HG02763 (cell line): ENCODE results near the gene GRK5.

Experiments
- ATAC-seq: cut with Tn5 transposase; IDR thresholded peaks from one replicate; pipeline ENCODE4 v1.9.1; 2021; ENCODE audit warnings: mild to moderate bottlenecking, moderate library complexity; ENCODE audit not compliant: unreplicated experiment

GRK5 gene

DNA sequence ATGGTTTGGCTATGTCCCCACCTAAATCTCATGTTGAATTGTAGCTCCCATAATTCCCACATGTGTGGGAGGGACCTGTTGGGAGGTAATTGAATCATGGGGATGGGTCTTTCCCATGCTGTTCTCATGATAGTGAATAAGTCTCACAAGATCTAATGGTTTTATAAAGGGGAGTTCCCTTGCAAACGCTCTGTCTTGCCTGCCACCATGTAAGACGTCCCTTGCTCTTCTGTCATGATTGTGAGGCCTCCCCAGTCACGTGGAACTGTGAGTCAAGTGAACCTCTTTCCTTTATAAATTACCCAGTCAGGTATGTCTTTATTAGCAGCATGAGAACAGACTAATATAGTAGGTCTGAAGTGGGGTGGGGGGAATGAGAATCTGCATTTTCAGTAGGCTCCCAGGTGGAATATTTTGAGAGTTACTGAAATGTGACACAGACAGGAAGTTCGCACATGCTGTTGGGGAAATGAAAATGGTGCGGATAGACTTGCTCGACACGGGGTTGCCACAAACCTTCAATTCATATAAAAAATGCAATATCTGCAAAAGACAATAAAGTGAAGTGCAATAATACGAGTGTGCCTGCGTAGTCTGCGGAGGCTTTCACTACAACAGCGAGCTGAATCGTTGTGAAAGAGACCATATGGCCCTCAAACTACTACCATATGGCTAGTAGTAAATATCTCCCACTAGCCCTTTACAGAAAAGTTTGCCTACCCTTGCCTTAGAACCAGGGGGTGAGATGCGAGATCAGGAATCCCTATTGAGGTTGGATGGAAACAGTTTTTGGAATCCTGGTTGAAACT, 166.1 kb downstream of the GRK5 start:
- no peak for ATAC-seq

DNA sequence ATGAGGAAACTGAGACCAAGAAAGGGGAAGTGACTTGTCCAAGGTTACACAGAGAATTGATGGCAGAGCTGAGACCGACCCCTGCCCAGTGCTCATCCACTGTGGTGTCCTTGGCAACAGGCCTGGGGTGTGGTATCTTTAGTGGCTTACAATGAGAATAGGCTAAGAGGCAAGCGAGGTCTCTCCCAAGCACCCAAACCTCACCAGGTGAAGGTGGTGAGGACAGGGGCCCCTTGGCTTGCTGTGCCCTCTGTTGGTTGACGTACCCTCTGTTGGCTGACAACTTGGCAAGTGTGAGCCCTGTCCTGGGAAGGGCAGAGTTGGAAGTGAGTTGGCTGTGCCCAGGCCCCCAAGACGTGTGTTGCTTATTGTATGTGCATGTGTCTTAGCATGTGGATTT, 166.9 kb downstream of the GRK5 start:
- no peak for ATAC-seq

DNA sequence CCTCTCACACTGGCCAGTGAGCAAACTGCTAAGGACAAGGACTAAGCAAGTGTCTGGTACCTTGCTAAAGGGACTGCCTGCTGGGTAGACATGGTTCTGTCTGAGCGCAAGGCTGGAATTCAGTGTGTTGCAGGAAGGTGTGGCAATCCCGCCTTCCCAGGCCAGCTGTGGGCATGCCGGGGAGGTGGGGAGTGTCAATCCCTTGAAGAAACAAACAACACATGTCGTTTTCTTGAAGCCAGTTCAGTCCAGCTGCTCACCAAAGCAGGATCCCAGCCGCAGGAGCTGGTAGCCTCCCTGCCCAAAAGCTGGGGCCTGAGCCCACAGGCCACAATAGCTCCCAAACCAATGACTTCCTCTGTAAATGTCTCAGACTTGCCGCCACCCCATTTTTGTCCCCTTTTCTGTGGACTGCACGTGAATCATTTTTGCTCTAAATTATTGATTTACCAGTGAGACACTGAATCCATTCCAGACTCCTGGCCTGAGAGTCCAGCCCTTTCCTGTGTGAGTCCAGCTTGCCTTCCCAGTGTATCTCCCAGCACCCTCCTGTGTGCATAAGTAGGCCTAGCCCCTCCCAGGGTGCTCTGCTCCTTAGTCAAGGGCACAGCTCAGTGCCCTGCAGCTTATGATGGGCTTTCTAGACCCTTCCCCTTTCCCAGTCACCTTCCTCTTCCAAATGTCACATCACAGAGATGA, 168.4 kb downstream of the GRK5 start:
- ATAC-seq: no peak

DNA sequence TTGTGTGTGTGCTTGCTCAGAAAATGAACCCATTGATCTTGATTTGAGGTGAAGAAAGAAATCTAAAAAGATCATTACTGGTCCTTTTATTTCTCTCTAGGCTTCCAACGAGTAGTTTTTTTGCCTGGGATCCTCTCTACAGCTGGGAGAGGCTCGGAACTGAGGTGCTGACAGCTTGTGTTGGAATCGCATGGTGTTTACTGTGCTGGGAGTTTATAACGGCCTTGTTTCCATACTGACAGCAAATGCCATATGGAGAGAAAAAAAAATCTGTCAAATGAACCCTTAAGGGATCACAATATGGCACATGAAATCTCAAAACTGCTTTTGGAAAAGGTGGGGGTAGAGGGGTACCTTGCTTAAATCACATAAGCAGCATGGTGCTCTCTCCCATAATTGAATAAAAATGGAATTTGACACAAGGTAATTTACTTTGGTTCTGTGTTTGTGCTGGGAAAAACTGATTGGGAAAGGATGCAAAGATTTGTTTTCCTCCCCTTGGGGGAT, 170.1 kb downstream of the GRK5 start:
- no peak for ATAC-seq

DNA sequence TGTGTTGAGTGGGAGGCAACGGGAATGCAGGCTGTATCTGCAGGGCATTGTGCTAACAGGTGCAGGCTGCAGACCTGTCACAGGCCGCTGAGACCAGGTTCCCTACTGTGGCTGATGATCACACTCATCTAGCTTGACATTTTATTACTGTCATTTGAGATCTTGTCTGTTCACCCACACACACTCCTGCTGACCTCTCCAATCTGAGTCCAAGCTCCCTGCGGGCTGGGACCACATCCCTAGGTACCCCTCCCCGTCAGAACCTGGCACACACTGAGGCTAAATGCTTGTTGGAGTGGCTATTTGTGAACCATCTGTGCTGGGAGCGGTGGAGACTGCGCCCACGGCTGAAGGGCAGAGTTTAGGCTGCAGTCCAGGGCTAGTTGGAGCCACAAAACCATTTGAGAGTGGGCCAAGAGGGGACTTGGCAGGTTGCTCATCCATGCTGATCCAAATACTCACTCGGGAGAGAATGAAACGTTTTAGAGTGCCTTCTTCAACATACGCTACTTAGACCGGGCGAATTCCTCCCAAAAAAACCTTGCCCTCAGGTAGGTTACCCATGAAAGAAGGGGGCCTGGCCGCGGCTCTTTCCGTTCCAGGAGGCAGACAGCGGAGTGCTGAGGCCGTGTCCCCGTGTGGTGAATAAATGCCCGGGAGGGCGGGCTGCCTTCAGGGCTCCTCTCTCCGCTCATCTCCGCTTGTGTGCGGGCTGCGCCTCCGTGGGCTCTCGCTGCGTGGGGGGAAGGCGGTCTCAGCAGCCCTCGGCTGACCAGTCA, 170.8 kb downstream of the GRK5 start:
- ATAC-seq: no peak

DNA sequence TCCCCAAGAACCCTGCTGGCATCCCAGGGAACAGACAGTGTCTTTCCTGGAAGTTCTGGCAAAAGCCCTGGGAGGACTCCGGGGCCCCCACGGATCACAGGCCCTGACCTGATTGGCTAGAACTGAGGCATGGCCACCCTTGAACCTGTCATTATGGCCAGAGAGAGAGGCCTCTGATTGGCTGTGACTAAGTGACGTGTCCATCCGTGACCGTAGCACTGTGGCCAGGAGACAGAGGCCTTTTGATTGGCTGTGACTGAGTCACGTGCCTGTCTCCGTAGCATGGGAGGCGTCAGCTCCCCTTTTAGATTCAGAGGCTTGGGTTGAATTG, 171.3 kb downstream of the GRK5 start:
- ATAC-seq: no peak

DNA sequence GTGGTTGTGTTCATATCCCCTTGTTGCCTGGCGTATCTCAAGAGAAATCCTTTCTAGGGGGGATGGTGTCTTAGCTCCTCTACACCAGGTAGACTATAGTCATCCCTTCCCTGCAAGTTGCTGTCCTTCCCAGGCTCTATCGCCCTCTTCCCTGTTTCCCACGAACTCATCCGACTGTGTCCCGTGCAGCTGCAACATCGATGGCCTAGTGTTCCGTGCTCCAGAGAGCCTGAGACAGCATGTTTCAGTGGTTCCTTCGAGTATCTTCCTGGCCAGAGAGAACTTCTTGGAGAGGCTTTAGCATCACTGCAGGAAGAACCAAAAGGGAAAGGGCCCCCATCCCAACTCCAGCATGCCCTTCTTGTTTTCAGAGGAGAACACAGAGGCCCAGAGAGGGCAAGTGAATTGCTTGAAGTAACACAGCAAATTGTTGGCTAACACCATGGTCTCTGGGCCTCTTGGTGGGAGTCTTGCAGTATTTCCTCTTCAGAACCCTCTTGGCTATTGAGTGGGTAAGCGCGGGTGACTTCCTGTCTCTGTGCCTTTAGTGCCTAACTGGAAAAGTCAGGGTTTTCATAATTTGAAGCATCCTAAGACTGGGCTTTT, 172.2 kb downstream of the GRK5 start:
- no peak for ATAC-seq

DNA sequence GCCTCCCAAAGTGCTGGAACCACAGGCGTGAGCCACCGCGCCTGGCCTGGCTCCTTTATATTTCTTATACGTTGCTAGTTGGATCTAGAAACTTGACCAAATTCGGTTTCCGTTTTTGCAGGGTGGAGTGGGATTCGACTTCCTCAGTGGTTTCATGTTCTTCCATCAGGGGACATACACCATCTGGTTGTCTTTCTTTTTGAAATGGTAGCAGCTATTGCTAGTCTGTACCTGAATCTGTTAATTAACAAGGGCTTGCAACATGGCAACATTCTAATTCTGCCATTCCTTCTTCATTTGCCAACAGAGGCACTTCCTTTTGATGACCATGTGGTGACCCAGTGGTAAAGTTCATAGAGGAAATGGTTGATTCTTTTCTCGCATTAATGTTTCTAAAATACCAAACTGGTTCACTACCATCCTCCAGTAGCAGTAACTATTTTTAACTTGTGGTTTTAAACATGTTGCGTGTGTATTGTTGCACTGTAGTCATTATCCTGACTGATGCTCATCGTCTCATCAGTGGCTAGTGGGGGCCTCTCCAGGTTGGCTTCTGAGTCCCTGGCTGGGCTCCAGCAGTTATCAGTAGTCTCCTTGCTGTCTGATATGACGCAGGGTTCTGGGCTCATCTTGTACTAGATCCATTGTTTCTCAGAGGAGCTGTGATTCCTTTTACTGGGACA, 175.9 kb downstream of the GRK5 start:
- no peak for ATAC-seq

DNA sequence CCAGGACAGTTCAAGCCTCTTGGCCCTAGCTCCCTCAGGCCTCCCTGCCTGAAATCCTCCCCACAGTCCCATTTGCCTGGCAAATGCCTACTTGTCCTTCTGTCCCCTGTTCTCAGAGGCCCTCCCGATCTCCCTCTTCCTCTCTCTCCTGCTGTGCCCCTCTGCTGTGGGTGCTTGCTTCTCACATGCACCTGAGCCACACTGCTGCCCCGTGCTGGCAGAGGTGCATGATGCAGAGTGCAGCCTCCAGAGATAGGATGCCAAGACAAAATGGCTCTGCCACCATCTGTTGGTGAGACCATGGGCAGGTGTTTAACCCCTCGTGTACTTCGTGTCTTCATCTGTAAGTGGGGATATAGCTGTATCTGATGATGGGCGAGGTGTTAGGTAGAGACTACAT, 176.8 kb downstream of the GRK5 start:
- no peak for ATAC-seq

DNA sequence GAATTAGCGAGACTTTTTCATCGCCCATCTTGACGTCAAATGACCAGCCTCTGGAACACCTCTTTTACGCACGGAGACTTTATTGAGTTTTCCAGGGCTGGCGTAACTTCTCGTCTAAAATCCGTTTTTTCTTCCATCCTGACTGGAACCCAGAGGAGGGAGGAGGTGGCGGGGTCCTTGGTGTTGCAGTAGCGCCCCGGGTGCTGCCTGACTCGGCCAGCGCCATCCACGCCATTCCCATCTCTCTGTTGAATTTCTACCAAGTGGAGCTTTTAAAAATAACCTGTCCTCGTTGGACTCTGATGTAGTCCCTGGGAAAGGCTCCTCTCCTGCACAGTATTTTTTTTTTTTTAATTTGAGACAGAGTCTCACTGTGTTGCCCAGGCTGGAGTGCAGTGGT, 179.3 kb downstream of the GRK5 start:
- no peak for ATAC-seq

DNA sequence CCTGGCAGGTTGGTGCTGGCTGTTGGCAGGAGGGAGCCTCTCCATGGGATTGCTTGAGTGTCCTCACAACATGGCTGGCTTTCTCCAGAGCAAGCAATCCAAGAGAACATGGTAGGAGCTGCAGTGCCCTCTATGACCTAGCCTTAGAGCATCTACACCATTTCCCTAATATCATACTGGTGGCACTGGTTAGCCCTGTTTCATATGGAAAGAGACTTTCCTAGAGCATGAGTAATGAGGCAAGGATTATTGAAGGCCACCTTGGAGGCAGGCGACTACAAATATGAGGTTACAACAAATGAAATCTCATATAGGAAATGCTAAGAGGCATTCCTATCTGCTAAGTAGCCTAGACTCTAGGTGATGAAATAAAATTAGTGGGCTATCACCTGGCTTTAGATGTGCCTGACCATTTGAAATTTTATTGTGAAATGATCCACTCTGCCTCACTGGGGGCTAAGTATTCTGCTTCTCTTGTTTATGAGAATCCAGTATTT, 181.5 kb downstream of the GRK5 start:
- ATAC-seq: no peak

DNA sequence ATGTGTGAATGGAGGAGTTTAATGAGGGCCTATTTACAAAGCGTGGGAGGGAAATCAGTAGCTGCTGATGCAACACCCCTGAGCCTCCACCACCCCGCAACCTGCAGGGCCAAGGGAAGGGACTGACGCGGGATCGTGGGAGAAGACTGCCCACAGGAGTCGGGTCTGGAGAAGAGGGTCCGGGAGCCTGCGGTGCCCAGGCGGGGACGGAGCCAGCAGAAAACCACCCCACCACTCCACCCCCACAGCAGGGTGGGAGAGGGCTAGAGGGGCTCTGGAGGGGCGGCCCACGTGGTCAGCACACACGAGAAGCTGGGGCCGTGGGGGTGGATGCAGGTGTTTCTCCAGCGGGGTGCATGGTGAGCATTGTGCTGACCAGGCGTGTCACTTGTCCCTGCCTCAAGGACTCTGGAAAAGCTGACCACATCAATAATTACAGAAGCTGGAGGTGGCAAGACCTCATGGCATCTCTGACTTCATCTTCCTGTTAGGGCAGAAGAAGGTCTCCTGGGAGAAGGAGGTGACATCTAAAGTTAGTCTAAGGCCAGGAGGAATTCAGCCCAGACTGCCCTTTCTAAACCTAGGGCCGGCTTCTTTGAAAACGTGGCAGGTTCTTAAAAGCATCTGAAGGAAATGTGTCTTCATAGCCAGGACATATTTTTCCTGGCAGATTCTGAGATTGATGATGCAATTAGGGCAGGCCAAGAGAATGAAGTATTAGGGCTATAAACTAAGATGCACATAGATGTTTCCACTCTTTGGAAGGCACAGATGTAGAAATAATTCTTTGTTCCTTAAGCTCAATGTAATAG, 184.3 kb downstream of the GRK5 start:
- ATAC-seq: no peak

DNA sequence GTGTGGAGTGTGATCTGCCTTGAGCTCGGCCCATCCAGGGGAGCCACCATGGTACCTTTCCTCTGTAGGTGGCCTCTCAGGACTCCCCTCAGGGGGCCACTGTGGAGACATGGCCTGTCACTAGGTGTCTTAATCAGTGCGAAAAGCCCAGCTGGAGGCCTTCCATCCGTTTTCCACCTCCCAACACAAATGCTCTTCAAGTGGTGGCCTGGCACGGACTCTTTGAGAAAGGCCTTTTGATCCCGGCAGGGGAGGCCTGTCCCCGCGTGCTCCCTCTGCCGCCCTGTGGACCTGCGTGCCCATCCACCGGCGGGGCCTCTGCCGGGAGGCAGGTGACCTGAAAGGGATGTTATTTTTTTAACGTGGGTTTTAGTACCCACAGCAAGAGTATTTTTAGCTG, 185.6 kb downstream of the GRK5 start:
- ATAC-seq: no peak

DNA sequence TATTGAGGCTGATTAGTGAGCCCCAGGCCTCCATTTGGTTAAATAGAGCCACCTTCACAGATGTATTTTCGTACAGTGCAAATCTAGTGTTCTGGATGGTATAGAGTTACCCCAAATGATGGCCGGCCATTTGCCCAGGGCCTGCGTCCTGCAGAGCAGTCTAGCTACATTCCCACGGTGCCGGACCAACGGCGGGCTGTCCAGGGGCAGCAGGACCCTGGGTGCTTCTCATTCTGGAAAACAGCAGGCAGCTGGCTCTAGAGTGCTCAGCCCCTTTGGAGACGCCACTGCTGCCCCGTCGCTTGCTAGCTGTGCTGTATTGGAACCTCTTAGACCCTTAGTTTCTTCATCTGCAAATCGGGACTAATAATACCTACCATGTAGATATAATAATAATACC, 186.1 kb downstream of the GRK5 start:
- ATAC-seq: no peak

DNA sequence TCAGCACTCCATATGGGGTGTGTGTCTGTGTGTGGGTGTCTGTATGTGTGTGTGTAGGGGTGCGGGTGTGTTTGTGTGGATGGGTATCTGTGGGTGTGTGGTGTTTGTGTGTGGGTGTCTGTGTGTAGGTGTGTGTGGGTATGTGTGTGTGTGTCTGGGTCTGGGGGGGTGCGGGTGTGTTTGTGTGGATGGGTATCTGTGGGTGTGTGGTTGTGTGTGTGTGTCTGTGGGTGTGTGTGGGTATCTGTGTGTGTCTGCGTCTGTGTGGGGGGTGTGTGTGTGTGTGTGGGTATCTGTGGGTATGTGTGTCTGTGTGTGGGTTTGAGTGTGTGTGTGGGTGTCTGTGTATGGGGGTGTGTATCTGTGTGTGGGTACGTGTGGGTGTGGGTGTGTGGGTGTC, 186.5 kb downstream of the GRK5 start:
- ATAC-seq: no peak

DNA sequence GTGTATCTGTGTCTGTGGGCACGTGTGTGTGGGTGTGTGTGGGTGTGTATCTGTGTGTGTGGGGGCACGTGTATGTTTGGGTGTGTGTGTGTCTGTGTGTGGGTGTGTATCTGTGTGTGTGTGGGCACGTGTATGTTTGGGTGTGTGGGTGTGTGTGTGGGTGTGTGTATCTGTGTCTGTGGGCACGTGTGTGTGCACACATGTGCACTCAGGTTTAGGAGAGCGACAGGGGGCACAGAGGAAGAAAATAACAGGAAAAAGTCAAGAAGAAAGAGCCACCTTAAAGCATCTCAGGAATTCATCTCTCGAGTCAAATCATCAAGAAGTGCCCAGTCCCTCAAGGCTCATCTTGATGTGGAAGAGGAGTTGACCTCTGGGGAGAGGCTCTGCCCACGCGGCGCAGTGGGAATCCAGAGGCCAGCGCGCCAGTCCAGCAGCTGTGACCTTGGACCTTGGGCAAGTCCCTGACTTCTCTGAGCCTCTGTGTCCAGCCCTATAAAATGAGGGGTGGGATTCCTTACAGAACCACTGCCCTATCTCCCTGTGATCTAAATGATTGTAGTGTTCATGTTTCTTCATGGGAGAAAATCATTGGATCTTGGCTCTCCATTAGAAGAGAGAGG, 187.4 kb downstream of the GRK5 start:
- ATAC-seq: no peak

DNA sequence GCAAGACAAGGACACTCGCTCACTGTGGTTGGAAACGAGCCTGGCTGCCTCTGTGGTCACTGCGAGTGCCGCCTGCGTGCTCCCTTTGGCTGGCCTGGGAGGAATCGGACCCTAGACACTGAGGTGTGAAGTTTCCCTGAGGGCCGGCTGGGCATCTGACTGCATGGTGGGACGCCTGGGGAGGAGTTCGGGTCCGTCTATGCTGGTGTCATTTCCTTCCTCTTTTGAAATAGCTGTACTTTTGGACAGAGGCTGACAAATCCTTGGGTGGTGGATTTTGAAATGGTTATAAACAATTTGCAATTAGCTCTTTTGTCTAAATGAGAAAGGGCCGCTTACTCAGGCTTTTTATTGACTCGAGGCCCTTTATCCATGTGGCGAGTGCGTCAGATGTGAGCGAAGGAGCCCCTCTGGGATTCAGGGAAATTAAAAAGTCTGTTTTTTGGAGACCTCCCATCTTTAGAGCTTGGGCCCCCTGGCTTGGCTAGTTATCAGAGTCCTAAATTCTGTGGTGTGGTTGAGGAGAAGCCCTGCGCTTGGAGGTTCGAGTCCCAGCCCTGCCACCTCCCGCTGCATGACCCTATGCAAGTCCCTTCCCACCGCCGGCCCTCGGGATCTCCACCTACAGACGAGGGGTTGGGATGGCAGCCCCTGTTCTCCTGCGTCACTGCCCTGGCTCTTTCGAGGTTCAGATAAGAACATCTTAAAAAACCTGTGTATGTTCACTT, 188.1 kb downstream of the GRK5 start:
- ATAC-seq: no peak

DNA sequence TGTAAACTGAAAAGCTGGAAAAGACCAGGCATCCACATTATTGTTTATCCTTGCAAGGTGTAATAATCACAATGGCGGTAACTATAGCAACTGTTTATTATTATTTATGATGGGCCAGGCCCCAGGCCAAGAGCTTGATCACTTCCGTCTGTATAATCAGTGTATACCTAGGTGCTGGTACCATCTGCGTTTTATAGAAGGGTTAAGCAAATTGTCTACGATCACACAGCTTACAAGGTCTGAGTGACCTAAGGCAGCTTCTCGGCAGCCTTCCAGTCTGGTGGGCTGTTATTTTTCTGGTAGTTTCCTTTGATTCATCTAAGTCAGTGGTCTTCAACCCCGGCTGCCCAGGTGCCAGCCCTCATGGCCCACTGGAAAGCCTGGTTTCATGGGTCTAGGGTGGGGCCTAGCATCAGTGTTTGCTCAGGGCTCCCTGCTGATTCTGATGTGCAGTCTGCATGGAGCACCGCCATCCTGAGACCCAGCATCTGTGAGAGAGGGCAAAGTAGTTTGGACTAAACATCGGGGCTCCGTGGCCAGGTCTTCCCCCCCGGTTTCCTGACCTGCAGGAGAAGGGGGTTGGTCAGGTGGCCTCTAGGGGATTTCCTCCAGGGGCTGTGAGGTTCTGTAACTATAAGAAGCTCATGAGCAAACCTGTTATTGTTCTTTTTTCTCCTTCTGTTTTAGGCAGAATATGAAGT, 188.8 kb downstream of the GRK5 start:
- ATAC-seq: no peak
